ENCODE results near the gene ZNF217.
"Not testable (repeated sequence)": the region's sequence is repeated elsewhere in the genome, so short reads cannot be mapped to it uniquely, and the experiment has no call there.

Gene ZNF217

DNA sequence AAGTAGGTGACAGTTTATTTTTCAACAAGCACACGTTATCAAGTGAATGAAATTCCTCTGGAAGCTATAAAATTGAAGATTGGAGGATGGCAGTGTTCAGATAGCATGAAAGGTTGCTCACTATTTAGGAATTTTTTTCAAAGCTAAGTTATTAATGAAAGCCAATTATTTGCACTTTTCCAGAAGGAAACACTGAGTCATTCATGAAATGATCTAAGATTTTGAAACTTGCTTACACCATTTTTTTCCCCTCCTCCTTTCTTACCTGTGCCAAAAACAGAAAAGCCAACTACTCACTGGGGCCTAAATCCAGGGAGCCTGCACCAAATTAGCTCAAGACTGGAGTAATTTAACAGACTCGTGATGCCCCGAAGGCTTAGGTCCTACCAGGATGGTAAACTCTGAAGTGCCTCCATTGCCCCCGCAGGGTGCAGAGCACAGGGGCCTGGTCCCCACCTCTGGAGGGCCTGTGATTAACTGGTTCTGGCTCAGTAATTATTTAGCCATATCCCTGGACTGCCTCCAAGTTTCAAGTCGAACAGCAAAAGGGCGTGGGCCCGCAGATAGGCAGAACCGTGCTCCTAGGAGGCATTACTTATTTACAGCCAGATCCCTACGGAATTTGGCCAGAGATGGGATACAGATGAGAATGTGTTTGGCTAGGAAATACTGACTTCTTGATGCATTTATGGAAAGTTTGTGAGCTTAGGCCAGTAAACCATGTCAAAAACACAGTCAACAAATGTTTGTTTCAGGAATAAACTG is 28.0 kb upstream of the ZNF217 start:
- DNase-seq = peak; percentile 97

GRCh38 chr20:53618490-53619000 is 24.9 kb upstream of the ZNF217 start:
- not testable (repeated sequence) for DNase-seq

DNA sequence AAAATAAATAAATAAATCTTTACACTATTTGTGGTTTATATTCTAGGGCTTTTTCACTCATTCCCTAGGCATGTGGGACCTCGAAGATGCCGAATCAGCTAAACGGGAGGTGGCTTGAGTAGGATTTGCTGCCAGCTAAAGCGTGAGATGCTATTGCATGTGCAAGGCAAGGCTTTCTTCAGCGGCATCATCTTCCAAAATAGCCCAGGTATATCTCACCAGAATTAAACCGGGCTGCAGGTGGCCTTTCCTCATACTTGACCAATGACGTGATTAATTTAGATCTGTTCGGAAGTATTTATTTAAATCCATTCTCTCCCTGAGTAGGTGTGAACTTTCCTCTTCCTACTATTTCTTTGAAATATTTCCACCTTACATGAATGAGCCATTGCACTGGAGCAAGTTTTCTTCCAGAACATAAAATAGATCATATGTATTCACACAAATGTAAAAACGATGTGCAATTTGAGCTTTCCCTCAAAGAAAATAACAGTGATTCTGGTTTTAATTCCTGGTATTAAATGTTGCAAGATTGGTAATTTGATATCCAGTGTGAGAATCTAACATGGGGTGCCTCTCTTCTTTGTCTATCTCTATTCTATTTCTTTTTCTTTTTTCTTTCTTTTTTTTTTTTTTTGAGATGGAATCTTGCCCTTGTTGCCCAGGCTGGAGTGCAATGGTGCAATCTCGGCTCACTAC is 24.3 kb upstream of the ZNF217 start:
- no peak for DNase-seq

GRCh38 chr20:53616489-53616888 is 22.9 kb upstream of the ZNF217 start:
- DNase-seq = not testable (repeated sequence)

DNA sequence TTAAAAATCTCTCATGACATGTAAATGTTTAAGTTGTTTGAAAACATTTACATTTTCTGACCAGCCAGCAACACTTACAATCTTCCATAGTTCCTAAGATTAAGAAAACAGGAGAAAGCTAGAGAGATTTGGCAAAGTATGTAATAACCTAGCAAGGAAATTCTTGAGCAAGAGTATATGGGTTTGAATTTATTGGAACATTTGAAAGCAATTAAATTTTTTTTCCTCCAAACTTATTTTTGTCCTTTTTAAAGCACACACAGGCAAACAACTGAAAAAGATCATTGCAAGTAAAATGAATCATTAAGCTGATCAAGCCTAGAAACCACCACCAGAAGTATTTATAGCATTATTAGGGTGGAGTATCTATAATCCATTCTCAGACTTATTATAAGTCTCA is 20.1 kb upstream of the ZNF217 start:
- DNase-seq = no peak

GRCh38 chr20:53612289-53612688 is 18.6 kb upstream of the ZNF217 start:
- DNase-seq = not testable (repeated sequence)

GRCh38 chr20:53611449-53611894 is 17.8 kb upstream of the ZNF217 start:
- DNase-seq = peak; percentile 93

DNA sequence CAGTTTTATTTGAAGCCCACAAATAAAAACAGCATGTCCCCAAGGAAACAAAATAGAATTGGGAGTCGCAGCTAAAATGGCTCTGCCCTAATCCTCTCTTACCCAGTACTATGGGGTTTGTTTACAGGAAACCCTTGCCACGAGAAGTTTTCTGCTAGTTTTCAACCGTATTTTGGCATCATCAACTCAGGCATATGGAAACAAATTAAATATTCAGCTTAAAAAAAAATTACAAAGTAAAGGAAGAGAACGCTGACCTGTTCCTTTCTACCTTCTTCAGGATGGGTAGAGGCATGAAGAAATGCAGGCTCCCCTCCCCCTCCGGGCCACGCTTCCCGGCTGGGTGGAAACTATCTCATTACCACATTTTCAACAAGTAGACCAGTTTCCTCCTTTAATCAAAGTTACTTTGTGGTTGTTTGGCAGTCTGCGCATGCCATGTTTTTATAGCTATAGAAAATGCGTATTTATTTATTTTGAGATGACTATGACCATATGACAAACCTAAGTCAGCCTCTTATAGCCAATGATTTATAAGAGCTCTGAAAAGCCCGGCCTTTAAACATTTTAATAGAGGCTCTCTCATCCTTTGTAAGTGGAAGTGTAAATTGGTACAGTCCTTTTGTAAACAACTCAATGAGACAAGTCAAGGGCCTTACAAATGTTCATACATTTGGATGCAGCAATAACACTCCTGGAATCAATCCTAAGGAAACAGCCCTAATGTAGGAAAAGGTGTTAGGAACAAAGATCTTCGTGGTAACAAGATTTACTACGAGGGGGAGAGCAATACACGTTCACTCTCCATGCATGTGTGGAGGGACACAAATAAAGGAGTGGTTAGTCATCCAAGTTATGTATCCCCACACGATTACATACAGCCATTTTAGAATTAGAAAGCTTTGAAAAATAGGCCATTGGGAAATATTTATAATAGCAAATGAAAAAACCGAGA is 16.1 kb upstream of the ZNF217 start:
- no peak for DNase-seq

DNA sequence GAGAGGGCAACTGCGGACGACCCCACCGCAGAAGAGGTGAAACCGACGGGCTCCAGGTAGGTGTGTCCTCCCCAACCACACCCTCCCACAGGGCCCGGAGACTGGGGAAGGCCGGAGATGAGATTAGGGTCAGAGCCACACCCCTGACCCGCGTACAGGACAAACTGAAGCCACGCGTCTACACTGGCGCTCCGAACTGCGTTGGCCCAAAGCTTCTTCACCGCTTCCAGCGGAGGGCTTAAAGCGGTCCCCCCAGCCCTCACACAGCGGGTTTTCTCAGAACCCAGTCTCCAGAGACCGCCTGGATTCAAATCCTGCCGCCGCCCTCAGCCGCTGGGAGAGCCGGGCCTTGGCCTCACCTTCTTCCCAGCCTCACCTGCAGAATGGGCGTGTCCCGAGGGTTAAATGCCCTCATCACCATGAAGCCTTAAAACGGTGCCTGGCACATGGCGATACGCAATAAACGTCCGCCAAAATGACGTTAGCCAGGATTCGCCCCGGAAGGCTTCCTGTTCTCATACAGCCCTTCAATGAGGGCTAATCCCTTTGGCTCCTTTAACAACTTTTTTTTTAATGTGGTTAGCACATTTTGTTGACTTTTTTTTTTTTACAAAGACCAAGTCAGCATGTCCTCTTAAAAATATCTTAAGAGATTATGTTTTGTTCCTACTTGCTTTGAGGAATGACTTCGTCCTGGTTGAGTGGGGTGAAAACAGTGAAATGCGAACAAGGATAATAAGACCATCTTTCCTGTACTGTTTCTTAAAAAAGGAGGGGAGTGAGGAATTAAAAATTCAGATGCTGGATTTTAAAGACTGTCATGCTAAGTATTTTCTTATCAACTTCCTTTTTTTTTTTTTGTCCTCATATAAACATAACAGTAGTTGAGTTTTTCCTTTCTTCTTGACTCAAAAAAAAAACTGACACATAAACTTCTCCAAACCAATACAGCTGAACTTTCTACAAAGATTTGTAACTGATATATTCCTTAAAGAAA is 15.1 kb upstream of the ZNF217 start:
- DNase-seq = no peak

GRCh38 chr20:53608071-53608455 is 14.4 kb upstream of the ZNF217 start:
- DNase-seq = no peak

- no peak for DNase-seq
Observed at GRCh38 chr20:53606364-53606985, 12.8 kb upstream of the ZNF217 start.

- not testable (repeated sequence) for DNase-seq
Observed at GRCh38 chr20:53605401-53605800, 11.8 kb upstream of the ZNF217 start.

- not testable (repeated sequence) for DNase-seq
Observed at GRCh38 chr20:53604846-53605245, 11.2 kb upstream of the ZNF217 start.

DNA sequence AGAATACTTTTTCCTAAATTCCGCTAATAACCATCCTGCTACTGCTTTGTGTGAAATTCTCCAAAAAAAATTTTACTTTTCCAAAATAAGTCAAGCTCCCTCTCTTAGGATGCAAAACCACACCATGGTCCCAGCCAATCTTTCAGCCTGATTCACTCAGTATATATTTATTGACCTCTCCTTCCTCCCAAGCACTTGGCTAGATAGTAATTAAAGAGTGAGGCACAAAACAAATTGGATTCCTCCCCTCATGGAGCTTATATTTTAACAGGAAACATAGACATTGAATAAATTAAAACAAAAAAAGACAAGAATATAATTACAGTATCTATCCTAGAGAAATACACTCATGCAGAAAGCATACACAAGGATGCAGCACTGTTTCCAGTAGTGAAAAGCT is 9.0 kb upstream of the ZNF217 start:
- DNase-seq = no peak

DNA sequence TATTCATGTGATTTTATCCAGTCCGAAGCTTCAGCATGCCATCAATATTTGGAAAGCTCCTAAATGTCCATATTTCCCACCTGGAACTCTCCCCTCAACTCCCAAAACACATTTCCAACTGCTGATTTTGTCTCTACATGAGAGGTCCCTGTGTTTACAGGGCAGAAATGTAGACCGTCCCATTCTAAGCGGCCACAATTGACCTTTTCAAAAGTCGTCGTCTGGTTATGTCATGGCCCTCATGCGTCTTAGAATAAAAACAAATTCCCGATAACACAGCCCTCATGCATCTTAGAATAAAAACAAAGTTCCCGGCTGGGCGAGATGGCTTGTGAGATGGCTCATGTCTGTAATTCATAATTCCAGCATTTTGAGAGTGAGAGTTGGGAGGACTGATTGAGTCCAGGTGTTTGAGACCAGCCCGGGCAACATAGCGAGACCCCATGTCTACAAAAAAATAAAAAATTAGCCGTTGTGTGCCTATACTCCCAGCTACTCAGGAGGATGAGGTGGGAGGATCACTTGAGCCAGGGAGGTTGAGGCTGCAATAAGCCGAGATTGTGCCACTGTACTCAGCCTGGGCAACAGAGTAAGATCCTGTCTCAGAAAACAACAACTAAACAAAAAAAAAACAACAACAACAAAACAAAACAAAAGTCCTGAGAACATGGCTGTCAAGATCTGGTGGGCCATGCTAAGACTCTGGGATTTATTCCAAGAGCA is 6.4 kb upstream of the ZNF217 start:
- DNase-seq = no peak

GRCh38 chr20:53599378-53599777 is 5.7 kb upstream of the ZNF217 start:
- DNase-seq = no peak

DNA sequence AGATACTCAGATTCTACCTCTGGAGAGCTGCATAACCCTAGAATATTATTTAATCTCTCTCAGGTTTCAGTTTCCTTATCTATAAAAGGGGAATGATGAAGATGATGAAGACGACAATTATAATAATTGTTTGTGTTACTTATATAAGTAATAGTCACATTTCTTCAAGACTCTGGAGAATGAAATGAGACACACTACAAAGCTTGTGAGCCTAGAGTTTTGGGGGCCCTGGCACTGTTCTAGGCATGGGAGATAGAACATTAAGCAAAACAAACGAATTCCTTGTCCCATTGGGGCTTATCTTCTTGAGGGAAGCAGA is 5.4 kb upstream of the ZNF217 start:
- DNase-seq = no peak

DNA sequence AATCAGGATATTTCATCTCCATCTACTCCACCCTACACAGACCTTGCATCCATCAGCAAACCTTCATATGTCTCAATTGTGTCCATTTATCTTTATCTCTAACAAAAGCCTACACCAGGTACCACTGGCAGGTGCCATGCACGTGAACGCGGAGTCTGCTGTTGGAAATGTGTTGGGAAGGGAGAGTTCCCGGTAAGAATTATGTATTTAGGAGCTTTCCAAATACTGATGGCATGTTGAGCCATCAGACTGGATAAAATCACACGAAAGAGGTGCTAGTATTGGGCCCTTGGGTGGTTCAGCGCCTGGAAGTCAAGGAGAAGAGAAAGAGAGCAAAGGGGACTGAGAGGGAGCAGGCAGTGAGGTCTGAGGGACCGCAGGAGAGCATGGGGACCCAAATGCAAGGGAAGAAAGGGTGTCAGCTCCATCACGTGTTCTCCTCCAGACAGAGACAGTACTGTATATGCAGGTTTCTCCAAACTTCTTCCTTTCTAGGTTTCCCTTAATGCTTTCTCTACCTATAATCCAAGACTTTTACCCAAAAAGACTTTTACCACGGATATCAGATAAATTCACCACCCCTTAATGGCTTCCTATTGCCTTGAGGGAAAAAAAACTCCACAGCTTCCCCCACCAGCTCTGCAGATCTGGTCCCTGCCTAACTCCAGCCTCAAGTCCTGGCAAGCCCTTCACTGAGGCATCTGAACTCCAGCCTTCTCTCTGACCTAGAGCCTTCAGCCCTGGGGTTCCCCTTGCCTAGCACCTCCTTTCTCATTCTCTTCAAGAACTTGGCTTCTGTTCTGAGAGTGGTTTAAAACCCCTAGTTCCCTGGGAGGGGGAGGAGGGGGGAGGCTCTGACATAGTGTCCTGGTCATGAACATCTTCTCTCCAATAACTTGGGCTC is 4.8 kb upstream of the ZNF217 start:
- no peak for DNase-seq

- DNase-seq = no peak
Observed at GRCh38 chr20:53597521-53598120, 4.0 kb upstream of the ZNF217 start.
